IMR-90 (cell line): ENCODE measurements around the gene EXOC3L4. TPM values are rescaled to one million over a fixed set of nuclear protein-coding genes. Genes with fewer than 3 reads are reported as not detected.

Source experiments
- ATAC-seq: fragments of 200-7000 bp; cut with Tn5 transposase; 2 replicates; pipeline ENCODE4 v1.9.1; 2020; ENCODE audit warnings: low read depth, mild to moderate bottlenecking, moderate library complexity
- BruUV-seq: library from RNA; stranded (reverse); fragments of 400-500 nt; replicated peaks from 2 replicates; lab custom pipeline; 2021; lab: Mats Ljungman, UMichigan
- CTCF ChIA-PET: fragments of 300-600 bp; formaldehyde crosslinking; extraction: SDS; loops from one replicate; lab custom pipeline; 2021; ENCODE audit warnings: antibody characterized with exemption; lab: Yijun Ruan, JAX
- POLR2A ChIA-PET: fragments of 300-600 bp; sonication (Branson Sonifier 250); formaldehyde crosslinking; loops from one replicate; lab custom pipeline; 2022; ENCODE audit warnings: antibody characterized with exemption; ENCODE audit not compliant: unreplicated experiment; lab: Charles Lee
- DNase-seq: peaks from one replicate; pipeline ENCODE4 v3.0.0; 2013
- H2AFZ ChIP-seq: replicated peaks from 2 replicates; pipeline ENCODE3; 2013; ENCODE audit warnings: low read length, mild to moderate bottlenecking; ENCODE audit not compliant: poor library complexity
- H2AK5ac ChIP-seq: 2 replicates; pipeline ENCODE4 v1.6.1; 2013; ENCODE audit warnings: low read depth, low read length, inconsistent platforms
- H2AK9ac ChIP-seq: replicated peaks from 2 replicates; pipeline ENCODE3; 2013; ENCODE audit warnings: mild to moderate bottlenecking, low read depth, low read length, moderate library complexity; ENCODE audit not compliant: poor library complexity
- H2BK120ac ChIP-seq: 2 replicates; pipeline ENCODE4 v1.6.1; 2013; ENCODE audit warnings: low read depth, low read length, inconsistent platforms
- H2BK15ac ChIP-seq: 3 replicates; pipeline ENCODE4 v1.6.1; 2013; ENCODE audit warnings: low read depth, low read length, inconsistent platforms
- H2BK20ac ChIP-seq: 2 replicates; pipeline ENCODE4 v1.6.1; 2013; ENCODE audit warnings: low read depth, mild to moderate bottlenecking, inconsistent platforms, low read length, moderate library complexity
- H2BK5ac ChIP-seq: 2 replicates; pipeline ENCODE4 v1.6.1; 2013; ENCODE audit warnings: mild to moderate bottlenecking, low read depth, low read length, inconsistent platforms; ENCODE audit not compliant: poor library complexity, severe bottlenecking
- H3K14ac ChIP-seq: replicated peaks from 2 replicates; pipeline ENCODE4 v1.6.1; 2013; ENCODE audit warnings: low read depth, low read length, inconsistent platforms
- H3K18ac ChIP-seq: 2 replicates; pipeline ENCODE4 v1.6.1; 2013; ENCODE audit warnings: low read depth, low read length, control low read depth
- H3K23ac ChIP-seq: 2 replicates; pipeline ENCODE4 v1.6.1; 2013; ENCODE audit warnings: low read depth, low read length, inconsistent platforms
- H3K27ac ChIP-seq: 2 replicates; pipeline ENCODE4 v1.5.1; 2013; ENCODE audit warnings: mild to moderate bottlenecking, control low read depth, low read length; ENCODE audit not compliant: insufficient read depth
- H3K27me3 ChIP-seq: 2 replicates; pipeline ENCODE4 v1.6.1; 2013; ENCODE audit warnings: low read length; ENCODE audit not compliant: control insufficient read depth, insufficient read depth
- H3K36me3 ChIP-seq: 2 replicates; pipeline ENCODE4 v1.6.1; 2013; ENCODE audit warnings: low read length, mixed read lengths; ENCODE audit not compliant: control insufficient read depth, insufficient read depth
- H3K4ac ChIP-seq: 2 replicates; pipeline ENCODE4 v1.6.1; 2013; ENCODE audit warnings: low read depth, low read length, inconsistent platforms
- H3K4me1 ChIP-seq: 2 replicates; pipeline ENCODE4 v1.6.1; 2013; ENCODE audit warnings: low read length, mixed read lengths; ENCODE audit not compliant: control insufficient read depth, insufficient read depth
- H3K4me2 ChIP-seq: 2 replicates; pipeline ENCODE4 v1.6.1; 2013; ENCODE audit warnings: low read depth, mild to moderate bottlenecking, control low read depth, low read length, moderate library complexity
- H3K4me3 ChIP-seq: 2 replicates; pipeline ENCODE4 v1.5.1; 2013; ENCODE audit warnings: low read depth, mild to moderate bottlenecking, control low read depth, low read length, moderate library complexity; ENCODE audit not compliant: insufficient read depth
- H3K56ac ChIP-seq: 2 replicates; pipeline ENCODE4 v1.6.1; 2013; ENCODE audit warnings: low read length, inconsistent platforms; ENCODE audit not compliant: insufficient read depth; ENCODE audit errors: extremely low read depth
- H3K79me1 ChIP-seq, 2 experiments: 2 replicates each; pipeline ENCODE4 v1.6.1; 2013; ENCODE audit warnings: low read length in 2 of 2, inconsistent platforms in 1 of 2, low read depth in 1 of 2
- H3K9ac ChIP-seq: 2 replicates; pipeline ENCODE4 v1.6.1; 2013; ENCODE audit warnings: low read depth, low read length, control low read depth
- H3K9me1 ChIP-seq: 2 replicates; pipeline ENCODE4 v1.6.1; 2013; ENCODE audit warnings: low read length, inconsistent platforms; ENCODE audit not compliant: insufficient read depth
- H3K9me3 ChIP-seq: 2 replicates; pipeline ENCODE4 v1.6.1; 2013; ENCODE audit warnings: low read length; ENCODE audit not compliant: control insufficient read depth, insufficient read depth
- H4K20me1 ChIP-seq: 2 replicates; pipeline ENCODE4 v1.6.1; 2013; ENCODE audit warnings: low read length, inconsistent platforms; ENCODE audit not compliant: insufficient read depth
- H4K5ac ChIP-seq: 2 replicates; pipeline ENCODE4 v1.6.1; 2013; ENCODE audit warnings: mild to moderate bottlenecking, low read depth, low read length, control low read depth
- H4K8ac ChIP-seq, 2 experiments: 2 replicates each; pipeline ENCODE4 v1.6.1; 2013; ENCODE audit warnings: low read depth in 2 of 2, low read length in 2 of 2, control low read depth in 1 of 2, inconsistent platforms in 1 of 2
- H4K91ac ChIP-seq: 2 replicates; pipeline ENCODE4 v1.6.1; 2013; ENCODE audit warnings: low read depth, low read length, inconsistent platforms; ENCODE audit not compliant: insufficient read depth
- BHLHE40 ChIP-seq: fragments of 150-350 bp; IDR thresholded peaks from 2 replicates; pipeline ENCODE4 v1.6.1; 2016; ENCODE audit warnings: mild to moderate bottlenecking, low read depth, low read length
- CEBPB ChIP-seq: IDR thresholded peaks from 2 replicates; pipeline ENCODE4 v1.6.1; 2012; ENCODE audit warnings: low read depth, low read length, improper control_type of control experiment
- CHD1 ChIP-seq: IDR thresholded peaks from 2 replicates; pipeline ENCODE4 v1.6.1; 2012; ENCODE audit warnings: low read depth, low read length, improper control_type of control experiment
- CTCF ChIP-seq: conservative IDR thresholded peaks from 2 replicates; pipeline ENCODE4 v1.5.1; 2012; ENCODE audit warnings: mild to moderate bottlenecking, low read depth, low read length, improper control_type of control experiment
- ELK1 ChIP-seq: fragments of 150-350 bp; IDR thresholded peaks from 2 replicates; pipeline ENCODE4 v1.6.1; 2016; ENCODE audit warnings: low read depth, mild to moderate bottlenecking, low read length, moderate library complexity, borderline replicate concordance
- FOS ChIP-seq: fragments of 150-350 bp; IDR thresholded peaks from 2 replicates; pipeline ENCODE4 v1.6.1; 2016; ENCODE audit warnings: low read depth, low read length
- MAFK ChIP-seq: IDR thresholded peaks from 2 replicates; pipeline ENCODE4 v1.6.1; 2012; ENCODE audit warnings: low read depth, low read length, improper control_type of control experiment
- MAZ ChIP-seq: IDR thresholded peaks from 2 replicates; pipeline ENCODE4 v1.6.1; 2012; ENCODE audit warnings: low read depth, mild to moderate bottlenecking, low read length, improper control_type of control experiment, moderate library complexity, borderline replicate concordance
- MXI1 ChIP-seq: IDR thresholded peaks from 2 replicates; pipeline ENCODE4 v1.6.1; 2012; ENCODE audit warnings: low read depth, mild to moderate bottlenecking, low read length, moderate library complexity, borderline replicate concordance
- NFE2L2 ChIP-seq: fragments of 150-350 bp; IDR thresholded peaks from 2 replicates; pipeline ENCODE4 v1.6.1; 2016; ENCODE audit warnings: low read depth, mild to moderate bottlenecking, low read length
- POLR2A ChIP-seq: IDR thresholded peaks from 2 replicates; pipeline ENCODE4 v1.6.1; 2012; ENCODE audit warnings: mild to moderate bottlenecking, low read depth, low read length
- RAD21 ChIP-seq: IDR thresholded peaks from 2 replicates; pipeline ENCODE4 v1.6.1; 2012; ENCODE audit warnings: low read length, improper control_type of control experiment
- RCOR1 ChIP-seq: IDR thresholded peaks from 2 replicates; pipeline ENCODE4 v1.6.1; 2012; ENCODE audit warnings: mild to moderate bottlenecking, low read length, improper control_type of control experiment; ENCODE audit not compliant: insufficient replicate concordance
- RFX5 ChIP-seq: IDR thresholded peaks from 2 replicates; pipeline ENCODE4 v1.8.0; 2012; ENCODE audit warnings: low read depth, mild to moderate bottlenecking, low read length, moderate library complexity
- SMC3 ChIP-seq: fragments of 150-350 bp; IDR thresholded peaks from 2 replicates; pipeline ENCODE4 v1.6.1; 2016; ENCODE audit warnings: low read depth, mild to moderate bottlenecking, antibody characterized with exemption, low read length, moderate library complexity
- USF2 ChIP-seq: fragments of 150-350 bp; IDR thresholded peaks from 2 replicates; pipeline ENCODE4 v1.6.1; 2017; ENCODE audit warnings: mild to moderate bottlenecking, antibody characterized with exemption, low read length, low read depth
- WGBS, 2 experiments: methylation state at CpG; one replicate each; pipeline versions ENCODE4 v1.1.5 to v1.1.7; 2013; ENCODE audit warnings: missing lambda C conversion rate in 2 of 2; ENCODE audit not compliant: insufficient read length in 1 of 2; ENCODE audit errors: extremely low coverage in 2 of 2; 5-methylcytosine and 5-hydroxymethylcytosine counted together
- dilution Hi-C: fragments of 300-500 bp; cut with HindIII; formaldehyde crosslinking; loops from one replicate; pipeline ENCODE4 v1.14.3; 2018; ENCODE audit warnings: low sequenced_read_pairs; ENCODE audit not compliant: unreplicated experiment
- in situ Hi-C: fragments of 300-500 bp; cut with MboI; formaldehyde crosslinking; loops from 3 replicates; pipeline ENCODE4 v1.14.3; 2019; ENCODE audit warnings: low sequenced_read_pairs, inconsistent platforms, mixed read lengths
- intact Hi-C: fragments of 100-400 bp; cut with micrococcal nuclease; formaldehyde crosslinking; loops from 2 replicates; pipeline ENCODE4 v1.10.0; 2022
- polyA plus RNA-seq, 3 experiments: library from polyadenylated mRNA; depleted of rRNA; stranded (reverse); fragments of >200 nt; gene quantifications; 2 replicates each; pipeline ENCODE4 v1.2.3, GENCODE V29; 2012; ENCODE audit warnings: low replicate concordance in 1 of 3
- total RNA-seq: library from RNA; depleted of rRNA; stranded (reverse); fragments of >200 nt; gene quantifications from 2 replicates; pipeline ENCODE4 v1.2.3, GENCODE V29; 2012

The EXOC3L4 gene
- total and polyA plus RNA-seq, 2 of the 4 experiments (the other 2 are of a cell fraction): not detected

GRCh38 chr14:103096387-103096786 lies 1.9 kb downstream of the EXOC3L4 start:
- Histone ChIP-seq H2BK5ac (no peak overlapping the region), H3K4me2 (no peak overlapping the region), H2AK9ac (no peak overlapping the region), H3K9ac (no peak overlapping the region), H3K9me1 (no peaks in the 10 kb centered on the region), H4K8ac (no peak overlapping the region), H3K23ac (no peak overlapping the region), H3K4ac (no peak overlapping the region), H3K9me3 (no peaks in the 10 kb centered on the region; the same call in 1 of the 2 replicates), H2BK120ac (no peak overlapping the region), H2AK5ac (no peak overlapping the region), H3K36me3 (no peaks in the 10 kb centered on the region), H3K79me1 (no peaks in the 10 kb centered on the region), H4K5ac (no peak overlapping the region), H2BK15ac (no peak overlapping the region), H2BK20ac (no peak overlapping the region), H3K14ac (no peak overlapping the region), H3K18ac (no peak overlapping the region), H3K4me3 (no peak overlapping the region), H4K91ac (no peak overlapping the region), H4K20me1 (no peaks in the 10 kb centered on the region; the same call in 1 of the 2 replicates), H3K56ac (no peak overlapping the region), H3K4me1 (peaks cover 6% of the 10 kb centered on the region), H3K27ac (no peak overlapping the region), H2AFZ (no peak overlapping the region), H3K27me3 (peaks cover 32% of the 10 kb centered on the region)
- in situ Hi-C loops (no loop called here), intact Hi-C loops (no loop called here), dilution Hi-C loops (no loop called here)
- CTCF ChIA-PET: interaction anchor here (0.7 to 1.8 kb wide), 3 partner anchors 8 to 58 kb away, joined by 3 to 8 read pairs (median 4); no protein-coding TSS in a partner anchor
- DNase-seq (no peak), ATAC-seq (no peak)
- BruUV-seq: no TSS peak
- WGBS, 2 experiments: no CpG with 5 or more reads among the region's 4 CpGs
- TF ChIP-seq RAD21: no peak
- no peak for TF ChIP-seq USF2
- no peak for TF ChIP-seq MAZ
- TF ChIP-seq CHD1: no peak
- no peak for TF ChIP-seq RFX5
- TF ChIP-seq MXI1: no peak
- TF ChIP-seq CEBPB: no peak
- TF ChIP-seq POLR2A: no peak
- TF ChIP-seq BHLHE40: no peak
- TF ChIP-seq RCOR1: no peak
- TF ChIP-seq CTCF: no peak
- TF ChIP-seq MAFK: no peak
- TF ChIP-seq SMC3: no peak
- no peak for TF ChIP-seq ELK1
- no peak for TF ChIP-seq NFE2L2
- TF ChIP-seq FOS: no peak
- POLR2A ChIA-PET: interaction anchor here (0.6 kb wide), 1 partner anchor 238 kb away, joined by 4 read pairs; the partner anchor contains the start of gene EIF5
